ENCODE measurements around the gene MIER3. TPM values are rescaled to one million over a fixed set of nuclear protein-coding genes. Genes with fewer than 3 reads are reported as not detected.

MIER3 gene
- total RNA-seq, 1 donor: 28.9 TPM

DNA sequence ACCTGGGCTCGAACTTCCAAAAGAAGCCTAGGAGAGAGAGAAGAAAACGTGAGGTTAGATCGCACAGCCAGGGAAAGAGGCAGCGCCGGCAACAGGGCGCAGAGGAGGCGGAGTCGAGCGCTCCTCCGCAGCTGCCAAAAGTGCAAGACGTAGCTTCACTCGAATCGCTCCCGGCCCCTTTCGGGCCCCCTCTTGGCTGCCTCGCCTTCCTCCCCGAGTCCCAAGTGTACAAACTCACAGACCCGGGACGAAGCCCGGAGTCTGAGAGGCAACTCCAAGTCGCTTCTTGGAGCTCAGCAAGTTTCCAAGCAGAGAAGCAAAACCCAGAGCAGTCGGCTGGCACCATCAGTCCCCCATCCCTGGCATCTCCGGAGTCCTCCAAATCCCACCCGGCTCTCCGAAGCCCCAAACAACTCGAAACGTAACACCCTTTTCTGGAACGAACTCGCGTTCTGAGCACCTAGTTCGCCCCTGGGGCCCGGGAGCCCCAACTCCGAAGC, 1.2 kb downstream of the MIER3 start:
- TF ChIP-seq, protein P1, sequence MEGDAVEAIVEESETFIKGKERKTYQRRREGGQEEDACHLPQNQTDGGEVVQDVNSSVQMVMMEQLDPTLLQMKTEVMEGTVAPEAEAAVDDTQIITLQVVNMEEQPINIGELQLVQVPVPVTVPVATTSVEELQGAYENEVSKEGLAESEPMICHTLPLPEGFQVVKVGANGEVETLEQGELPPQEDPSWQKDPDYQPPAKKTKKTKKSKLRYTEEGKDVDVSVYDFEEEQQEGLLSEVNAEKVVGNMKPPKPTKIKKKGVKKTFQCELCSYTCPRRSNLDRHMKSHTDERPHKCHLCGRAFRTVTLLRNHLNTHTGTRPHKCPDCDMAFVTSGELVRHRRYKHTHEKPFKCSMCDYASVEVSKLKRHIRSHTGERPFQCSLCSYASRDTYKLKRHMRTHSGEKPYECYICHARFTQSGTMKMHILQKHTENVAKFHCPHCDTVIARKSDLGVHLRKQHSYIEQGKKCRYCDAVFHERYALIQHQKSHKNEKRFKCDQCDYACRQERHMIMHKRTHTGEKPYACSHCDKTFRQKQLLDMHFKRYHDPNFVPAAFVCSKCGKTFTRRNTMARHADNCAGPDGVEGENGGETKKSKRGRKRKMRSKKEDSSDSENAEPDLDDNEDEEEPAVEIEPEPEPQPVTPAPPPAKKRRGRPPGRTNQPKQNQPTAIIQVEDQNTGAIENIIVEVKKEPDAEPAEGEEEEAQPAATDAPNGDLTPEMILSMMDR (IDR thresholded peaks at IDR 0.05; ENCODE audit: insufficient read depth, low read depth, low read length): no peak
- peak; percentile 71 for DNase-seq (ENCODE audit: low read depth)
- H3K4me3 ChIP-seq (ENCODE audit: low read depth, low read length): peak overlapping the region; percentile 84

DNA sequence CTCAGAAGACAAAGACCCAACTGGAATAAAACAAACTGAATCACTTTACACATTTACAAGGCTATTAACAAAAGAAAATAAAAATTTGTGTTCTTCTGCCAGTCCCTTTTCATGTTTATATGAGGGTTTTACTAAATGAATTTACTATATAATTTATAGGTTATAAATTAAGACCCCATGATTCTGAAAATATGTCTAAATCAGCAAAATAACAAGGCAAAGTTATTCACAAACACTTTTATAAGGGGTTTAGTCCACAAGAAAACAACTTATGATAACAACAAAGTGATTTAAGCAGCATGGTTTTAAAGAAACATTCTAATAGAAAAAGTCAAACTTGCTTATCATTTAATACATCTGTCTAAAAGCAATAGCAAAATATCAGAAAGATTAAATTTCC, 4.9 kb downstream of the MIER3 start:
- H3K4me3 ChIP-seq (ENCODE audit: low read depth, low read length): no peak overlapping the region
- TF ChIP-seq, protein P1 (IDR thresholded peaks at IDR 0.05; ENCODE audit: insufficient read depth, low read depth, low read length): no peak
- no peak for DNase-seq (ENCODE audit: low read depth)

DNA sequence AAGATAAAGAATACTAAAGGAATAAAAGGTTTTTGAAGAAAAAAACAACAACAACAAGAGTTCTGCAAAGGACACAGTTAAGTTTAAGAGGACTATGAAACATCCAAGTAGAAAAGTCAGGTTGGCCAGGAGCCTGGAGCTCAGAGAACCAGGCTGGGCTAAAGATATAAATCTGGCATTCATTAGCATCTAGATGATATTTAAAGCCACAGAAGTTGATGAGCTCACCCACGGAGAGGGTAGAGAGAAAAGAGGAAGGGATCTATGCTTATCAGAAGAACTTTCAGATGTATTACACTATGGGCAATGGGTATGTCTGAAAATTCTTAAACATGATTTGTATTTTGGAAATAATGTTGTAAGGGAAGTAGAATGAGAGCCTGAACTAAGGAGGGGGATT, 9.9 kb downstream of the MIER3 start:
- H3K4me3 ChIP-seq (ENCODE audit: low read depth, low read length): no peak overlapping the region
- TF ChIP-seq, protein P1 (IDR thresholded peaks at IDR 0.05; ENCODE audit: insufficient read depth, low read depth, low read length): no peak
- DNase-seq (ENCODE audit: low read depth): peak; percentile 14

DNA sequence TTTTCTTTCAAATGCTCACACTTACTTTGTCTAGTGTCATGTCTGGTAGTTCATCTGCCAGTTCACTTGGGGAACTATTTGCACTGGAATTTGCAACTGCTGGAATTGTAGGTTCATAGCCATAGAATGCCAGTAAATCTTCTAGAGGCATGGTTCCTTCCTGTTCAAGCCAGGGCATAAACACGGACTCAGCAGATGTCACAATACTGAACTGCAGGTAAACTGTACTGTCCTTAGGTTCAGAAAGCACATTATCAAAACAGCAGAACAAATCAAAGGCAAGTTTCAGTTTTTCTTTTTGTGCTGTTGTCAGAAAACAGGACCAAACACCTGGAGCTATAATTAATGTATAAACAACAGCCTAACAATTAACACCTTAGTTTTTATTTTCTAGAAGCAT, 13.1 kb downstream of the MIER3 start:
- no peak overlapping the region for H3K4me3 ChIP-seq (ENCODE audit: low read depth, low read length)
- DNase-seq (ENCODE audit: low read depth): no peak
- TF ChIP-seq, protein P1 (IDR thresholded peaks at IDR 0.05; ENCODE audit: insufficient read depth, low read depth, low read length): no peak

DNA sequence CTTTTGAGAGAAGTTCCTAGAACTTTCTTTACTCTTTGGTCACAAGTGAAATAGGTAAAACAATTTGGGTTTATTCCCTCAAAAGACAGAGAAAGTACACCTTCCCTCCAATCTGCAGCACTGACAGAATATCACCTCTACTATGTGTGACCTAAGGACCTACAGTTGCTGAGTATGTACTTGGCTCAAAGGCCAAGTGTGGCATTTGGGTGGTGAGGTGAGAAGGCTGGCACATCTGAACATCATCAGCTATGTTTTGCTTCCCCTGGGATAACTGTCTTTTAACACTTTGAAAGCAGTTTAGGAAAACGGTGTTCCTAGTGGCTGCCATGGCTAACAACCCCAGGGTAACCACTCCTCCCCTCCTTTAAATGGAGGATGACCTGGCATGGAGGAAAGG, 17.6 kb downstream of the MIER3 start:
- DNase-seq (ENCODE audit: low read depth): no peak
- no peak overlapping the region for H3K4me3 ChIP-seq (ENCODE audit: low read depth, low read length)
- TF ChIP-seq, protein P1 (IDR thresholded peaks at IDR 0.05; ENCODE audit: insufficient read depth, low read depth, low read length): no peak

DNA sequence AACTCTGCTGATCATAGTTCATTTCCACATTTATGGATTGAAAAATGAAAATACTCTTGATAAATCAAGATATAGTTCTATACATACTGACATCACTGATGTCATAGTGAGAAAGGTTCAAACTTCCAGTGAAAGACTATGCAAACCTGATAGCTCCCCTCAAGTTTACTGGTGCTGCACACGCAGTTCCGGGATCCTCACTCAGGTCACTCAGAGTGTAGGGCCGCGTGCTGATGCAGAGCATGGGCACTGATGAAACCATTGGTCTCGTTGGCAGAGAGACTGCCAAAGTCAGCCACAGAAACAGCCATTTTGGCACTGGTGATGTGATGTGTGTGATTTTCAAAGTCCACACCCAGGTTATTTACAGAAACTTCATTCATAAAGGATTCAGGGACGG, 29.0 kb downstream of the MIER3 start:
- no peak for DNase-seq (ENCODE audit: low read depth)
- H3K4me3 ChIP-seq (ENCODE audit: low read depth, low read length): no peak overlapping the region
- TF ChIP-seq, protein P1 (IDR thresholded peaks at IDR 0.05; ENCODE audit: insufficient read depth, low read depth, low read length): no peak

Measured in fibroblast of villous mesenchyme (primary cell).